Measurements from ENCODE around the gene CASP12.
"Not testable (repeated sequence)": the region's sequence is repeated elsewhere in the genome, so short reads cannot be mapped to it uniquely, and the experiment has no call there.

CASP12 gene

DNA sequence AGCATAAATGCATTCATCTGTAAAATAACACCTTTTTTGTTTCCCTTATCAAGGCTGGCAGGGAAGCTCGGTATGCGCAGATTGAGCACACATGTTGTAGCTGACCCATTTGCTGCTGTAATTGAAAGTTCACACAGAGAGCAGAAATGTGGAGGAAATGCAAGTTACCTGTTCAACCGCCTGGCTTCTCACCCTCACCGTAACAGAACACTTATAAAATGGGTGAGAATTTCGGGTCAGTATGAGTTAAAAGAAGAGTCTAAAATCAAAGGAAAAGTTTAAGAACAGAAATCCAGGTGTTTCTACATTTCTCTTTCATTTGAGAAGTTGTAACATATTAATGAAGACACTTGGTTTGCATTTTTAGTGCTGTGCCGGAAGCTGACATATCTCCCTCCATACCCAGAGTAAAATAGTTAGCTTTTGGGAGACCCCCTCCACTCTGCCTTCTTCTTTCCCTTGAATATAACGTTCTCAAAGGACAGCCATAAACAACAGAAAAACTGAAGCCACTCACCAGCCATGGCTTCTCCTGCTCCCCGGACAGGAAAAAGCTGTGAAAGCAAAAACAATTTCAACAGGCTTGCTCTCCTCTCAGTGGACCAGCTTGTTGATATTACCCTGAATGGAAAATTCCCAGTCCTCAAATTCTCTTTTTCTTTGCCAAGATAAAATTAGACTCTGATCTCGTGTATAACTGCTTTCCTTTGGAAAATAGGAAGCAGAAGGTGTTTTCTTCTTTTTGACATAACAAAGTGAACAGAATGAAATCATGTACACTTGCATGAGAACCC is at the start of gene CASP12:
CASP12 (minus strand) TSS at position 570 of the 794 bp plus-strand sequence.
- peak; percentile 18 for DNase-seq

DNA sequence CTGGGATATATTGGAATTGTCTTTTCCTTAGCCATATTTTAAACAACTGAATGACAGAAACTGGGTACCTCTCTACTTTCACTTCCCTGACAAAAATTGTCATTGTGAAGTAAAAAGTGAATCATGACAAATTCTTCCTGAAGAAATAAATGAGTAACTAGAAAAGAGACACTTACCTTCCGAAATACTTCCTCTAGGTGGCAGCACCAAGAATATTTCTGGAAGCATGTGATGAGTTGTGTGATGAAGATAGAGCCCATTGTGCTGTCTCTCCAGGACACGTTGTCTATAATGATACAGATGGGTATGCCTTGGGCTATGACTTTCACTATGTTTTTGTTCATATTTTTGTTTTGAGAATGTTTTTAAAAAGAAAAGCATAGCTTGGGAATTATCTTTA is 48.6 kb upstream of the CASP12 start:
- DNase-seq, result peak; percentile 54

DNA sequence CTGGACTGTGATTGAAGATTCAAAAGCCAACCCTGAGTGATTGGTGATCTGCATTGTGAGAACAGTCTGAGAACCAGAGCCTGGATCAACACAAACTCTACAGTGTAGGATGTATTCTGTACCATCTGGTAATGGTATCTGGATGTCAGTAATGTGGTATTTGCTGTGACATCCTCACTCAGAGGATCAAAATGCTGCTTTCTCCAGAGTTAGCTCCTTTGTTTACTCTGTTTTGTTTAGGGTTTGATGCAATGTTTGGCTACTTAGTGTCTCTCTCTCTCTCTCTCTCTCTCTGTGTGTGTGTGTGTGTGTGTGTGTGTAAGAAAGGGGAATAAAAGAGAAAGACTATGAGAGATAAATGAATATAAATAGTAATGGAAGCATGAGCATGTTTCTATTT is 45.8 kb upstream of the CASP12 start:
- no peak for DNase-seq

DNA sequence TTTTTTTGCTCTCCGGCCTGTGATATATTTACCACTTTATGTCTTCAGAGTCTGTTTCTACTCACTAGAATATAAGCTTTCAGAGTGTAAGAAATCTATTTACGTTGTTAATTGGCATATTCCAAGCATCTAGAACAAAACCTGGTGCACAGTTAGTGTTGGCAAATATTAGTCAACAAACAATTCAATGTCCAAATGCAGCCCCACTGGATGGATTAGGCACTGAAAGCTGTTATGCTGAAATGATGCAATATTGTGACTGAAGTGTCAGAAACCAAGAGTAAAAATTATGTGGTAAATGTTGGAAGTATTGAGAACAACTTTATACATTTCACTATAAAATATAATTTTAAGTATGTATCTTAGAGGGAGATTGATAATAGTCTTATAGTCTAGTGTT is 45.3 kb upstream of the CASP12 start:
- DNase-seq, result no peak

DNA sequence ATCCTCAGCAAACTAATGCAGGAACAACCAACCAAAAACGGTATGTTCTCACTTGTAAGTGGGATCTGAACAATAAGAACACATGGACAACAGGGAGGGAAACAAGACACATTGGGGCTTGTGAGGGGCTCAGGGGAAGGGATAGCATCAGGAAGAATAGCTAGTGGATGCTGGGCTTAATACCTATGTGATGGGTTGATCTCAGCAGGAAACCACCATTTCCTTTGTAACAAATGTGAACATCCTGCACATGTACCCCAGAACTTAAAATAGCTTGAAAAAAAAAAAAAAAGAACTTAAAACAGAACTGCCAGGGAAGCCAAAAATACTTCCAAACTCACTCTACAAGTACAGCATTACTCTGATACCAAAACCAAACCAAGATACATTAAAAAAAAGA is 36.3 kb upstream of the CASP12 start:
- no peak for DNase-seq

DNA sequence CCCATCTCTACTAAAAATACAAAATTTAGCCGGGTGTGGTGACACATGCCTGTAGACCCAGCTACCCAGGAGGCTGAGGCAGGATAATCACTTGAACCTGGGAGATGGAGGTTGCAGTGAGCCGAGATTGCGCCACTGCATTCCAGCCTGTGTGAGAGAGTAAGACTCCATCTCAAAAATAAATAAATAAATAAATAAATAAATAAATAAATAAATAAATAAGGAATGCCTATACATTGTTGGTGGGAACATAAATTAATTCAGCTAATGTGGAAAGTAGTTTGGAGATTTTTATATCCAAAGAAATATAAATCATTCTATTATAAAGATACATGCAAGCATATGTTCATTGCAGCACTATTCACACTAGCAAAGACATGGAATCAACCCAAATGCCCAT is 35.8 kb upstream of the CASP12 start:
- not testable (repeated sequence) for DNase-seq

DNA sequence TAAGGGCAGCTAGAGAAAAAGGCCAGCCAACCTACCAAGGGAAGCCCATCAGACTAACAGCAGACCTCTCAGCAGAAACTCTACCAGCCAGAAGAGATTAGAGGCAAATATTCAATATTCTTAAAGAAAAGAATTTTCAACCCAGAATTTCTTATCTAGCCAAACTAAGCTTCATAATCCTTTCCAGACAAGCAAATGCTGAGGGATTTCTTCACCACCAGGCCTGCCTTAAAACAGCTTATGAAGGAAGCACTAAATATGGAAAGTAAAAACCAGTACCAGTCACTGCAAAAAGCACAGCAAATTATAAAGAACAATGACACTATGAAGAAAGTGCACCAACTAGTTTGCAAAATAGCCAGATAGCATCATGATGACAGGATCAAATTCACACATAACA is 30.6 kb upstream of the CASP12 start:
- no peak for DNase-seq

DNA sequence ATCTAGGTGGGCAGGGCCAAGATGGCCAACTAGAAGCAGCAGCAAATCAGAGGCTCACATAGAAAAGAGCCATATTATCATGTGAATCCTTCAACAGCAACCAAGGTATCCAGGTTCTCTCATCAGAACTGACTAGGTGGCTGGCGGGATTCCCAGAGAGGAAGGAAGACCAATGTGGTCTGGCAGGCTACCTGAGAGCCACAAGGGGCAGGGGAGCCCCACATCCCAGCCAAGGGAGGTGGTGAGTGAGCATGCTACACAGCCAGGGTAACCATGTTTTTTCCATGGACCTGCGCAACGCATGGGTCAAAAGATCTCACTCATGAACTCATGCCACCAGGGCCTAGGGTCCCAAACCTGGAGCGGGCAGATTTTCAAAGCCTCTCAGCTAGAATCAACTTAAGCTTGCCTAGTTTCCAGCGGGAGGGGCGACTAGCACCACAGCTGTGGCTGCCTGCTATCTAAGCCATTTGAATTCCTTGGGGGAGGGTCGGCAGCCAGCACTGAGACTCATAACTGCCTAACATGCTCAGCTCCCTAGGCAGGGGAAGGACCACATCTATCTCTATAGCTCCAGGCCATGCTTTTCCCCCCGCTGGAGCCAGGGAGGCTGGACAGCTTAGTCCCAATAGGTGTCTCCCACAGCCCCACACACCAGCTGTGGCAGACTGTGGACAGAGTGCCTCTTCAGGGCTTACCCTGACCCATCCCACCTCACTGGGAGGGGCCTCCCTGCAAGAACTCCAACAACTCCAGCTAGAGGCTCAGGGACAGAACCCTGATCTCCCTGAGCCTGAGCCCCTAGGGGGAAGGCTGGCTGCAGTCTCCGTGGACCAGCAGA is 28.7 kb upstream of the CASP12 start:
- DNase-seq, result no peak

DNA sequence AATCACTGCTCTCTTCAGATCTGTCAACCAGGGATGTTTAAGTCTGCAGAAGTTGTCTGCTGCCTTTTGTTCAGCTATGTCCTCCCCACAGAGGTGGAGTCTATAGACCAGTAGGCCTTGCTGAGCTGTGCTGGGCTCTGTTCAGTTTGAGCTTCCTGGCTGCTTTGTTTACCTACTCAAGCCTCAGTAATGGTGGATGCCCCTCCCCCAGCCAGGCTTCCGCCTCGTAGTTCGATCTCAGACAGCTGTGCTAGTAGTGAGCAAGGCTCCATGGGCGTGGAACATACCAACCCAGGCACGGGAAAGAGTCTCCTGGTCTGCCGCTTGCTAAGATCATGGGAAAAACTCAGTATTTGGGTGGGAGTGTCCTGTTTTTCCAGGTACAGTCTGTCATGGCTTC is 27.6 kb upstream of the CASP12 start:
- no peak for DNase-seq

DNA sequence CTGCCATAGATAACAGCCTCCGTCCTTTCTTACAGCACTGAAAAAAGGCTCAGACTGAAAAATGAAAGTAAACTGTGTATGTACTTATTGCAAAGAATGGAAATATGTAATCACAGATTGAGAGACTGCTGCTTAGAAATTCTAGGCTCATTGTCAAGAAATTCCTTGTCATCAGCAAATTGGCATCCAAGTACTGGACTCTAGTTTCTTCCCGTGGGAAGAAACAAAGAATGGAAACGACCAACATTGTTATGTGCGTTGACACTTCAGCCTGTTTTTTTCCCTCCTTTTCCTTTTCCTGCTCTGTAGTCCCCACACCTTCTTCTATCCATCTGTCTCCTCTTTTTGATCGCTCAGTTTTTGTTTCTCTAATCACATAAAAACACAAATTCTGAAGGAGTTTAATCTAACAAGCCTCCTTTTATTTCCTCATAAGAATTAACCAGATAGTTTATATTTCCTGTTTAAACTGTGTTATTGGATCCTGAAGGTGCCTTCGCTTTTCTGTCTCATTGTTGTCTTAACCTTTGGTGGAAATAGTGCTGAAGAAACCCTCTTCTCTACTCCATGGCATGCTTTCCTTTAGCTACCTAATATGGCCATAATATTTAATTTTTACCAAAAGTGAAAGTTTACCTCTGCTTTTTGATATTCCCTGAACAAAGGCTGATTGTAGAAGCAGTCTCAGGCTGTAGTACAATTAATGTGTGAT is 20.0 kb upstream of the CASP12 start:
- peak; percentile 31 for DNase-seq

DNA sequence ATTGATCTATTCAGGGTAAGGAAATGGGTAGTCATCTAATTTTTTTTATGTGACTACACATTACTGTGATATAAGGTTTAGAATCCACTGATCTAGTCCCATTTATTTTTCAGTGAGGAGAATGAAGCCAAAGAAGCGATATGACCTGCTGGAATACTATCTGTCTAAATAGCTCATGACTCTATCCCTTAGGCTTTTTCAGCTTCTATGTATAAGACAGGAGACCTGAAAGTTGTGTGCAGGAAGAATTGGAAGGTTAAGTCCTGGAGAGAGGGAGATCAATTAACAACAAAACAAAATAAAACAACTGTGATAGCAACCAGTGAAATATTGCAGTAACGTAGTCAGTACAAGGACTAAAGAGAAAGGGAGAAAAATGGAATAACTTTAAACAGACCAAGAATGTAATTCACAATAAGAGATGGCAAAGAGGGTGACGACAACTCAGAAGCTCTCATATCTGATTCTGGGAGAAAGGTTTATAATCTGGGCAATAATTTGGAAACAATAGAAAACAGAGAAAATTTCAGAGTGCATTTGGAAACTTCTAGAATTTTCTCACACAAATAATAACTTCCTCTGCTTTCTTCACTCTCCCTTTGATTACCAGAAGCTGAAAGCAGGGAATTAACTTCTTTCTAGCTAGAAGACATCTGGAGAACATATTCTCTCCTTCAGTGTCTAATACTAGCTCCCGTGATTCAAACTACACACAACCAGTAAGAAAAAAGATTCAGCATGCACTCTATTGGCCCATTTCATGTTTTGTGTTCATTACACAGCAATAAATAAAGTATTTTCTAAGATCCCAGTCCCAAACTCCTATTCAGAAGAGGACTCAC is 19.2 kb upstream of the CASP12 start:
- no peak for DNase-seq

DNA sequence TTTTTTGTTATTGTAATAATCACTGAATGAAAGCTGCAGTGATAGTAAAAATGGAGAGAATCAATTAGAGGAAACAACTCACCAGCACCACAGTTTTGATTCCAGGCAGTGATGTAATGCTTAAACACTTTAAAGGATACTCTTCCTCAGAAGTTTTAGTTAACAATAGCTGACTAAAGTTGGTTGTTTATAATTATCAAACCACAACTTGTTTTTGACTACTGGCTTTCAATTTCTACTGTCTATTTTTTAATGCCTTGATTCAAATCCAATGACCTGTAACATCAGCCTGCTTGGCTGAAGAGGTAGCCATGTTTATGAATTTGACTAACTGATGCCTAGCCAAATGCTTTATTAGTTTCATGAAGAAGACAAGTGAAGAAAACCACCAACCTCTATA is 18.2 kb upstream of the CASP12 start:
- peak; percentile 7 for DNase-seq

DNA sequence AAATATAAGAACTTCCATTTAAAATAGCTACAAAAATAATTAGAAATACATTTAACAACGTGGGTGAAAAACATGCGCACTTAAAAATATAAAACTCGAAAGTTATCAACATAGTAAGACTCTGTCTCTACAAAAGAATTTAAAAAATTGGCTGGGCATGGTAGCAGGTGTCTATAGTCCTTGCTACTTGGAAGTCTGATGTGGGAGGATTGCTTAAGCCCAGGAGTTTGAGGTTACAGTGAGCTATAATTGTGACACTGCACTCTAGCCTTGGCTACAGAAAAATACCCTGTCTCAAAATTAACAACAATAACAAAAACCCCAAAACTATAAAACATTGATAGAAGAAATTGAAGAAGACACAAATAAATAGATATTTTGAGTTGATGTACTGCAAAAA is 13.8 kb upstream of the CASP12 start:
- no peak for DNase-seq

DNA sequence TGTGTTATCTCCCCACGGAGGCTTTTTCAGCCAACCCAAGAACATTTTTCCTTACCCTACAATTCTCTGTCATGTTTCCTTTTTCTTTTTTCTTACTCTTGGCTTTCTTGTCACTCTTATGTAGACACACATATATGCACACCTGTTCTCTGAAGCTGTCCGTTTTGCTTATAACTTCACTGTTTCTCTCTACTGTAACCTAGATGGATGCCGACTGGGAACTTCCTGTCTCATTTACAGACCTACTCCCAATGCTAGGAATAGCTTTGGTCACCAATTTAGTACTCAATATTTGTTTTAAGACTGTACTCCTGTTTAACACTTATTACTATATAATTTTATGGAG is 9.9 kb upstream of the CASP12 start:
- DNase-seq, result no peak

DNA sequence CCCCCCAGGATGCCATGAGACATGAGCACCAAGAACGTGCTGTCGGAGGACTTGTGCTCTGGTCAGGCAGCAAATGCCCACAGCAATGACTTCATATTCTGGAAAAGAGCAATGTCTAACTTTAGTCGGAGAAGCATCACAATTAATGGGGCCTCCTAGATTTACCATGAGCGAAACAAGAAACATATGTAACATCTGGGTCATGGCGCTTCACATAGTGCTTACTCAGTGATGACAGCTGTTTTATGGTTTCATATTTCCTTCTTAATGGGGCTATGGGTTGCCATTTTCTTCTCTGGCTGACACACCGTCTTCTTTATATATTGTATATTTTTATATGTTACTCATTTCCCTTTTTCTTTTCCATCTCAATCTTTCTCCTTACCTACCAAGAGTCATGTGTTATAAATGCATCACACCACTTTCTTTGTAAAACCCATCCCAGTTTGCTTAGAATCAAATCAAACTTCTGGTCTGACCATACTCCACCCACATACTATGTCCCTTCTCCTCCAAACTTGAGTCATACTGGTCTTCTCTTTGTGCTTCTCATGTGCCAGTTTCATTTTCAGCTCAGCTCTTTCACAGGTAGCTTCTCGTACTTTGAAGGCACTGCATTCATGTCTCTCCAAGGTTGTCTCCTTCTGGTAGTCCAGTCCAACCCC is 9.4 kb upstream of the CASP12 start:
- peak; percentile 85 for DNase-seq

DNA sequence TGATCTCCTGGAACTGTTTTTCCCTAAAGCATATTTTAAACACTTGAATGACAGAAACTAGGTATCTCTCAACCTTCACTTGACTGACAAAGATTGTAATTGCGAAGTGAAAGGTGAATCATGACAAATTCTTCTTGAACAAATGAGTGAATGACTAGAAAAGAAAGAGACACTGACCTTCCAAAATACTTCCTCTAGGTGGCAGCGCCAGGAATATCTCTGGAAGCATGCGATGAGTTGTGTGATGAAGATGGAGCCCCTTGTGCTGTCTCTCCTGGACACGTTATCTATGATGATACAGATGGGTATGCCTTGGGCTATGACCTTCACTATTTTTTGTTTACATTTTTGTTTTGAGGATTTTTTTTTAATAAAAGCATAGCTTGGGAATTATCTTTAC is 7.0 kb upstream of the CASP12 start:
- DNase-seq, result no peak

DNA sequence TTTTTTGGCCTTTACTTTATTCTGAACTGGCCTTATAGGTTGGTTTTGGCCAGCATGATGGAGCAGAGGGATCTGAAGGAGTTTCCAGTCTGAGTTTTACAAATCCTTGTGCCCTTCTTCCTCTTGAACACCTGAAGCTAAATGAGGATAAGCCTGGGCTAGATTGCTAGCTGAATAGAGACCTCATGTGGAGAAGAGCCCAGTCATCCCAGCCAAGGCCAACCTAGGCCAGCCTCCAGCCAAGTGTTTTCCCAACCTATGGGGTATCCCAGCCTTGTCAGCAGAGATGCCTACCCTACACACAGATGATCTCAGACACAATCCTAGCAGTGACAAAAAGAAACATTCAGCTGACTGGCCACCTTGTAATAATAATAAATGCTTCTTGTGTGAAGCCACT is 966 bp upstream of the CASP12 start:
- no peak for DNase-seq

DNA sequence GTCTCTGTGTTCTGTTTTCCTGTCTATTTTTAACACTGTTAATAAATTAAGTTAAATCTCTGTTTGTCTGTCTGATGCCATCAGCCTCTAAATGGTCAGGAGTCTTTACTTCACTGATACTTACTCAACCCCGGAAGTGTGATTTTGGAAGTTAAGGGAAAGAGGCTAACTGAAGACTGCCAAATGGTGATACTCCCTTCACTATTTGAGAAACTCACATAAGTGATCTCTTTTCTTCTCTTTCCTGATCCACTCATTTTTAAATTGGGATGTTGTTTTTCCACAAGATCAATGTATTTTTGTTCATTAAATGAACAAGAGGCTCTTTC is 389 bp upstream of the CASP12 start:
- no peak for DNase-seq

DNA sequence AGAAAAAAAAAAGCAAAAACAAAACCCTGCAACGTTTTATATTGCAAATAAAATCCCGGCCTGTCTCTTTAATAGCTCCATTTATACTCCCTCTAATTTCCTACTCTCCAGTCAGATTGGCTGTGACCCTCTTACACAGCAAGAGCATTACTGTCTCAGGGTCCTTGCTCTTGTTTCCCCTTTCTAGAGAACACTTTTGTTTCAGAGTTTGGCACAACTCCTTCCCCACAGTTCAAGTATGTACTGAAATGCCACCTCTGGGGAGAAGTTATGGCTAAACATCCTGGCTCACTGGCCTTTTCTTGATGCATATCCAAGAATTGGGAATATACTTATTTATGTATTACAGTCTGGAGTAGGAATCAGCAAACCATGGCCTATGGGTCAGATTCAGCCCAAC is 2.6 kb downstream of the CASP12 start:
- DNase-seq, result no peak

DNA sequence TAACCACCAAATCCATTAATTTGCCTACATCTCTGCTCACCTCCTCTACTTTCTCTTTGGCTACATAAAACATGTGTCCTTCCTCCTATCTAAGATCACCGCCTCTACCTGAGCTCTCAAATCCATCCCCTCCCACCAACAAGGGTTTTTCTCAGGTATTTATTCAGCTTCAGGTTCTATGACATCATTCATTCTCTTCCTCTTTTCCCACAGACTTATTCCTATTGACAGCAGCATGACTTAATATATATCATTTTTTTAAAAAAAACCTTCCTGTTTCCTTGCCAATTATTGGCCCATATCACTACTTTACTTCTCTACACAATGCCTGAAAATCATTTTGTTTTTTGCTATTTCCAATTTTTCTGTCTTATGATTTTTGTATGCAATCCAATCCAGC is 4.4 kb downstream of the CASP12 start:
- no peak for DNase-seq

DNA sequence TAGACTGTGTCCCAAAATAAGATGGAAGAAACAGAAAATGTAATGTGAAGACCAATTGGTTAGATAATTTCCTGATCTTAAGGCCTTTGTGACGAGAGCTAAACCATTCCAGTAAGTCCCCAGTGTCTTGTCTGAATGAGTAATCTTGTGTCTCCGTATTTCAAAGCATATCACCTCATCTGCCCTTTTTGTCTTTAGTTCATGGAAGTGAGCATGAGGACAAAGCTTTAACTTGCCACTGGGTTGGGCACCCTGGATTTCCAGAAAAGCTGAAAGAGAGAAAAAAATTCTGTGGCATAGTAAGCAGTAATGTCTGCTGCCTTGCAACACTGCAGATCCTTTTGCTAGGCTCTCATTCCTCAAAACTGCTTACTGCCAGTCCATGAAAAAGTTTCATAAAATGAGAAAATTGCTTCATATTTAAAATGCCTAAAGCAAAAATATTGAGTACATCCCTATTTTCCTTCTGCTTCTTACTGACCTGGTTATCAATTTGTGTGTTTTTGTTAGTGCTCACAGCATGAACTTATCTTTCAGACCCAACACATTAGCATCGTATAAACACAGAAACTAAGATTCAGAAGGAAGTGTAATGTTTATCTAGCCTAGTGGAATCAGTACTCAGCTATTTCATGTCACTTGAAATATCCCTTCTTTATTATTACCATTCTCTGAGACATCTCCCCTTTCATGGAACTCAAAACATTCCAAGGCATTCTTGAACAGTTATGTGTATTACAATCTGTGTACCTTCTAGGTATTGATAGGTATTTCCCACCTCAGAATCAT is 5.3 kb downstream of the CASP12 start:
- DNase-seq, result no peak

DNA sequence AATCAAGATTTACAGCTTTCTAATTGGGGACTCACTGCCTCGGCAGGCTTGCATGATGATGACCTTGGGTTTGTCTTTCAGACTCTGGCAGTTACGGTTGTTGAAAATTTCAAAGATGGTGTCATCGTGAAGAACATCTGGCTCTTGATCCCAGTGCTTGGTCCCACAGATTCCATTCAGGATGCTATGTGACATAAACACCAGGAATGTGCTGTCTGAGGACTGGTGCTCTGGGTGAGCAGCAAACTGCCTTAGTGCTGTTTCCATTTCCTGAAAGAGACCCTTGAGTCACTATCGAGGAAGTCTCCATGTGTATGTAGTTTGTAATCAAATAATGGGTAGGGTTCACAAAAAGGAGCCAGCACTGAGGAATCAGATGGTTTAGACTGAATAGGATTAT is 7.1 kb downstream of the CASP12 start:
- DNase-seq, result no peak
